Anterior cingulate cortex (tissue), 58 donors: ENCODE results near the gene TLCD3A.
A peak's percentile ranks its signal among the peaks of the same experiment; 100 is the strongest.
"Not testable (repeated sequence)": the region's sequence is repeated elsewhere in the genome, so short reads cannot be mapped to it uniquely, and the experiment has no call there.

Experiments used
- DNase-seq, 58 donors: peaks; one replicate each; lab custom pipeline; 2025; lab: John Stamatoyannopoulos, UW

TLCD3A gene

DNA sequence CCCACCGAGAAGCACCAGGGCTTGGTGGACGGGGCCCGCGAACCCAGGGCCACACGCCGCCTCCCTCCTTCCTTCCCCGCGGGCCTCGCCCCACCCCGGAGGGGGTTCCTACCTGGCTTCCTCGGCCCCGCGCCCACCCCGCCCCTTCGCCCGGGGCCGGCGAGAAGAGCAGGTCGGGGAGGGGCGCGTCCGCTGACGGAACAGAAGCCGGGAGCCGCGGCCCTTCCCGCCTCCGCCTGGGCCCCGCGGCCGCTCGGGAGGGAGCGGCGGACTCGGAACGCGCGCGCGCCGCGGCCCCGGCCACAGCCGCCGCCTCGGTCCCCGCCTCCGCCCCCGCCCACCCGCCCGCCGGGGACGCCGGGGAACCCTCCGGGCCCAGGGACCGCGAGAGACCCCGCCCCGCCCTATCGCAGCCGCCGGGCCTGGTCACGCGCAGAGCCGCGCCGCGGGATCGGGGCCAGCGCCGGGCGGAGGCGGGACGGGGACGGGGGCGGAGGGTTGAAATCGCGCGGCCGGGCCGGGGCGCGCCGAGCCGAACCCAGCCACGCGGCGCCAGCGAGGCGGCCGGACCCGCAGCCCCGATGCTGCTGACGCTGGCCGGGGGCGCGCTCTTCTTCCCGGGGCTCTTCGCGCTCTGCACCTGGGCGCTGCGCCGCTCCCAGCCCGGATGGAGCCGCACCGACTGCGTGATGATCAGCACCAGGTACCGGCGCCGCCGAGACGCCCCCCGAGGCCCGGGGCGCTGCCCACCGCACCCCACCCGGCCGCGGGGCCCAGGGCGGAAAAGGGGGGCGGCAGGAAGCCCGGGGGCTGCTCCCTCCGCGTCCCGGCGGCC lies at the start of gene TLCD3A:
TSS of gene TLCD3A (plus strand) at position 530 of the 835 bp plus-strand sequence. CDS start at position 582, 52 bp downstream.
- peak in 45 of 58 donors; percentile 13 to 69 (median 42) for DNase-seq

DNA sequence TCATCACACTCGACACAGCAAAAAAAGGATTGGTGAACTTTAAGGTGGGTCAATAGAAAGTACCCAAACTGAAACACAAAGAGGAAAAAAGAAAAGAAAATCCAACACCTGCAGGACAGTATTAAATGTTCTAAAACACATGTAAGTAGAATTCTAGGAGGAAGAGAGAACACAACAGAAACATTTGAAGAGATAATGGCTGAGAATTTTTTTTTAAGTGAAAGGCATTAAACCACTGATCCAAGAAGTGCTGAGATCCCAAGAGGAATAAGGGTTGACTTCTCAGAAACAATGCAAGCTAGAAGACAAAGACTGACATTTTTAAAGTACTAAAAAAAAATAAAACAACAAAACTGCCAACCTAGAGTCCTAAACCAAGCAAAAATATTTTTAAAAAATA lies 49.4 kb upstream of the TLCD3A start:
- no peak for DNase-seq

DNA sequence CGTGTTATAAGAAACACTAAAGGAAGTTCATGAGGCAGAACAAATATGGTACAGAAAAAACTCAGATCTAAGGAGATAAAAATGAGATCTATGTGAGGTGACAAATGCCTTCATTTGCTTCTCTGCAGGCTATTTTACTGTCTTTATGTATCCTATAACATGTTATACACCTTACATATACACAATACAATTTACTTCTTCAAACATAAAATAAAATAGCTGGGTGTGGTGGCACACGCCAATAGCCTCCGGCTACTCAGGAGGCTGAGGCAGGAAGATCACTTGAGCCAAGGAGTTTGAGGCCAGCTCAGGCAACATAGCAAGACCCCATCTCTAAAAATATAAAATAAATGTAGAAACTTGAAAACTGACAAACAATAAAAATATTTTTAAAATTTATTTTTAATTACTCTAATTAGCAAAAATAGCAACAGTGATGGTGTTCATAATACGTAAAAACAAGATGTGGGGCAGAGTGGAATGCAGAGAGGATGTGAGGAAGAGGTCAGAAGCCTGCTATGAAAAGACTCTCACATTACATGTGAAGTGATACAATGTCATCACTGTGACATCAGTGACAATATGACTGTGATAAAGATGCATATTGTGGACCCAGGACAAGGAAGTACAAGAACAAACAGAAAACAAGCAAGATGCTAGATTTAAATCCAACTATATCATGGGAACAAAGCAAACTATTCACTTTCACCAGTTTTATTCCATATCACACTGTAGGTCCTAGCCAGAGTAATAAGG lies 48.7 kb upstream of the TLCD3A start:
- DNase-seq, result no peak

DNA sequence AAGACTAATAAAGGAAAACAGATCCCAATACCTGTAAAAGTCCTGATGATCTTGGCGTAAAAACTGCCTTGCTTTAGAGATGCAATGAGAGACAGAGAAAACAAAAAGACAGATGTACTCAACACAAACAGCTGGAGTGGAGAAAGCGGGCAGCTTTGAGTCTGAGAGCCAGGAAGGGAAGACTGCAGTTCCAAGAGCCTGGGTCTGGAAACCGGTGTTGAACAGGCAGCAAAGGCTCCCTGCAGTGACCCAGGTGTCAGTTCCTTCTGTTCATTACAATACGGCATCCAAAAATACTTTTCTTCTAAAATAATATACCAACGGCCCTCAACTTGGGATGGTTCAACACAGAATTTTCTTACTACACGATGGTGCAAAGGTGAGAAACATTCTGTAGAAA lies 47.4 kb upstream of the TLCD3A start:
- DNase-seq, result no peak

DNA sequence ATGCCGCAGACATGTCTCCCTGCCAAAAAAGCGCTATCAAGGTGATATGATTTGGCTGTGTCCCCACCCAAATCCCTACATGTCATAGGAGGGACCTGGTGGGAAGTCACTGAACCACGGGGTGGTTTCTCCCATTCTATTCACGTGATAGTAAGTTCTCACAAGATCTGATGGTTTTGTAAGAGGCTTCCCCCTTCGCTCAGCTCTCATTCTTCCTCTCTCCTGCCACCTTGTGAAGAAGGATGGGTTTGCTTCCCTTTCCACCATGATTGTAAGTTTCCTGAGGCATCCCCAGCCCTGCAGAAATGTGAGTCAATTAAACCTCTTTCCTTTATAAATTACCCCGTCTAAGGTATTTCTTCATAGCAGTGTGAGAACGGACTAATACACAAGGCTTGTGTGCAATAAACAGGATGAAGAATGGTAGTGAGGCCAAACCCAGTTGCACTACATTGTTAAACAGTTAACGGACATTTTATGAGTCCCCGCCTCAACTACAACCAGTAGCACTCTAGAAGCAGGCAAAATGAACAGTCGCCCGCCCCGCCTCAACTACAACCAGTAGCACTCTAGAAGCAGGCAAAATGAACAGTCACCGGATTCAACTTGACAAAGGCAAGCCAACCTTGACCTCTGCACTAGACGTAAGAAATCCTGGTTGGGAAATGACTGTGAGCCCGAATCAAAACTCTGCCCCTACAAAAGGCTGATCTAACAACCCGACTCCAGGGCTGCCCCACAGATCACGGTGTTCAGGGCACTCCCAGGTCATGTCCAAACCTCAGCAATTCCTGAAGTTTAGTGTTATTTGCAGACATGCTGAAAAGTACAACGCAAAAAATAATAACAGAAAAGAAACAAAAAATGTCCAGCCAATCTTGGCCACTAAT lies 44.1 kb upstream of the TLCD3A start:
- DNase-seq, result peak in 2 of 58 donors; percentile 2 to 4

DNA sequence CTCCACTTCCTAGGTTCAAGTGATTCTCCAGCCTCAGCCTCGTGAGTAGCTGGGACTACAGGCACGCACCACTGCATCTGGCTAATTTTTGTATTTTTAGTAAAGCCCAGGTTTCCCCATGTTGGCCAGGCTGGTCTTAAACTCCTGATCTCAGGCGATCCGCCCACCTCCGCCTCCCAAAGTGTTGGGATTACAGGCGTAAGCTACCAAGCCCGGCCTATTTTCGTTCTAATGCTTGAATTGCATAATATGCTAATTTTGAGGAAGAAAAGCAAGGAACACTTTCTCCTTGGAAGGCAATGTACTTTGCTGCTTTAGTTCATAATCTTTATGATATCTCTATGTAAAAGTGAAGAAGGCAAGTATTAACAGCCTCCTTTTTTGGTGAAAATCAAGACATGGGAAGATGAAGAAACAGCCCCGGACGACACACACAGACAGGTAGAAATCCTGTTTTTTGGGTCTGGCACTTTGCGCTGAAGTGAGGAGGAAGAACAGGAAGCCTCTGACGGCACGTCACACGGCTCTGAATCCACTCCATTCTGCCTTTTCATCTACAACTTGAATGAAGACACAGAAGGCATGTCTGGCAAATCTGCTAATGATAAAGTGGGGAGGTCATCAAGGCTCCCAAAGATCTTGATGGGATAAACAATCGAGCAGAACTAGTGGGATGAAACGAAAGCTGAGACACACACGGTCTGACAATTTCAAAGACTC lies 42.7 kb upstream of the TLCD3A start:
- DNase-seq, result peak in 7 of 58 donors; percentile 6 to 33 (median 14)

DNA sequence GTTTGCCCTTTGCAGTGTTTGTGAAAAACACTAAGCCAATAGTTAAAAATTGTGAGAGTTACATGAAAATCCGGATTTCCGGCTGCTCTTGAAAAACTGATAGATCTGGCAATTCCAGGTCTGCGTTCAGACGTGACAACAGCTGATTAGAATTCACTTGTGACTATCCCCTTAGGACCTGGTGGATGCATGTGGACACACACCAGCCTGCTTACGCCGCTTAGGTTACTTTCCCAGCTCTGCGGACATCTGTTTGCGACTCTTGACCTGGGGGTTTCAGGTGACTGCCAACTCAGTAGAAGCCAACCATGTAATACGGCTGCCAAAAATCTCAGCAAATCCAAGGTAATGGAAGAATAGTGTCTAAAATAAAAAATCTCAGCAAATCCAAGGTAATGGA lies 42.0 kb upstream of the TLCD3A start:
- no peak for DNase-seq

DNA sequence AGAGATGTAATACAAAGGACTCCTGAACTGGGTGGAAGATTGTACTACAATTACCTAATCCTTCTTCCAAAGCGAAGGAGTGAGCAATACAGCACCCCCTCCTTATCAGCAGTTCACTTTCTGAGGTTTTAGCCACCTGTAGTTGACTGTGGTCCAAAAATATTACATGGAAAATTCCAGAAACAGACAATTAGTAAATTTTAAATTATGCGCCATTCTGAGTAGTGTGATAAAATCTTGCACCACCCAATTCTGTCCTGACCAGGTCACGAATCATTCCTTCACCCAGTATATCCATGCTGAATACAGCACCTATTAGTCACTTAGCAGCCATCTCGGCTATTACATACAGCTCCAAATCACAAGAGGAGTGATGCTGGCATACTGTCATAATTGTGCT lies 41.0 kb upstream of the TLCD3A start:
- DNase-seq, result no peak

DNA sequence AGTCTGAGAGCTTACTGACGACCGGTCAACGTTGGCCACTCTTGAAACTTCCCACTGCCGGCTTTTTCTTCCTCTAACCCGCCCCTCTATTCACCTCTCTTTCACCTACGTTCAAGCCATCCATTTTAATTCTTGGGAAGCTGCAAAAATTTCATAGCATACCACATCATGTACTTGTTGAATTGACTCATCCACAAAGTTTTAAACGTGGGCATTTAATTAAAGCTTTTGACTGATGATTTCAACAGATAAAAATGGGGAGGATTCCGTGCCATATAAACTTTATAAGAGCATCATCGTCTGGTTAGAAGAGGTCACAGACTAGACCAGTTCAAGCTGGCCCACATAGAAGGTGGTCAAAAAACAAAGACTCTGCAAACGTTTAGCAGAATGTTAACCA lies 40.3 kb upstream of the TLCD3A start:
- no peak for DNase-seq

DNA sequence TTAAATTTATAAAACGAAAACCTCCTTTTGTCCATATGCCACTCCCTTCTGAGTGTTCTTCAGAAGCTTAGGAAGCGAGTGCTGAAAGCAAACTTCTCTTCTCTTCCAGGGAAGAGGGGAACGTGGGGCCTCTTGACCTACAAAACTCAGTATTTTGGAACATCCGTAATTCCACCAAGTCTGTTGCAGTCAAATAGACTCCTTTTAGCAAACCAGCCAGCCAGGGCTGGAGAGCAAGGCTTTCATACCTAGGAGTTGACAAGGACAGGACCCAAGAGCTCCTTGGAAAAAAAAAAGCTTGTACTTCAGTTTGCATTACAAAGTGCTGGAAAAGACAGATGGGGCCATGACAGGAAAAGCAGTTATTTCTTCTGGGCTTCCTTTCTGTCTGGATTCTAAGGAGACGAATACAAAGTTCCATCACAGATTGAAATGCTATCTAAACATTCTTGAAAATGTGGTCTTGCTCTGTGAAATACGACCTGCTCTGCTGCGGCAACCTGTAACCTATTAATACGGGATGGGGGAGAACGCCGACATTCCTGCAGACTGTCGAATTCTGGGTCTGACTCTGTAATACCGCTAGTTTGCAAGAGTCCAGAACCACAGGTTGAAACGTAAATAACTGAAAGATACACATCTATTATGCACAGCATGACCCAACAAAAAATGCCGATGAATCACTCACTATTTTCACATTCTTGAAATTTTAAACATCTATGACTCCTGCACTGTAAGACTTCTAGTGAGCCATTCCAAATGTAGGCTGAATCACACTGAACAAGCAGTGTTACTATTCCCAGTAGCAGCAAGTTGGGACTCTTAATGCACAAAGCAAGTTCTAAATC lies 38.4 kb upstream of the TLCD3A start:
- DNase-seq, result no peak

DNA sequence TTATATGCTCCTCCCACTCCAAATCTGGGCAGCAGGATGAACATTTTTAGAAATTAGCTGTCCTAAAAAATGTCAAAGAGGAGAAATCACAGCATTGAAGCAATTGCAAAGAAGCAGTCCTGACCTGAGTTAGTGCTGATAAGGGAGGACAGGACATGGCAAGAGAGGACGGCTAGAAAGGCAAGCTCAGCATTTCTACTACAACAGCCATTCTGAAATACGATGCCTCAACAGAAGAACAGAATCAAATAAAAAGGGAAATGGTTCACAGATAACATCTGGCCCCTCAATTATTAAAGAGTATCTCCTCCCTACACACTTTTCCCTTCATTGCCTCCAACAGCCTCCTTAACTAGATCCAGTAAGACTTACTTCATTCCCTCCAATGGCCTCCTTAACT lies 36.0 kb upstream of the TLCD3A start:
- DNase-seq, result no peak

DNA sequence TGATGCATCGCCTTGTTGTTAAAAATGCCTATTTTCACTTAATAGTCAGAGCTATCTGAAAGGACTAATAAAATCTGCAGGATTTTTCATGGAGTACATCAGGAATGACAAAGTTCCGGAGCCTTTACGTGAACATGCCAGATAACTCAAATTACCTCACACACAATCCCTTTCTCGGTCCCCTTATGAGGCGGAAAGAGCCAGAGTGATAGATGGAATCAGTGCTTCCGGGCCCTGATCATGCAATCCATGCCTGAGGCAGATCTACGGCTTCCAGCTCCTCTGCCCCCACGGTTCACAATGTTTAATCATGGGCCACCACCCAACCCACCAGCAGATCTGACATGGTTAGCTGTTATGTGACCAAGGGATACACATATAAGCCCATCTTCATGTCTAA lies 34.7 kb upstream of the TLCD3A start:
- no peak for DNase-seq

DNA sequence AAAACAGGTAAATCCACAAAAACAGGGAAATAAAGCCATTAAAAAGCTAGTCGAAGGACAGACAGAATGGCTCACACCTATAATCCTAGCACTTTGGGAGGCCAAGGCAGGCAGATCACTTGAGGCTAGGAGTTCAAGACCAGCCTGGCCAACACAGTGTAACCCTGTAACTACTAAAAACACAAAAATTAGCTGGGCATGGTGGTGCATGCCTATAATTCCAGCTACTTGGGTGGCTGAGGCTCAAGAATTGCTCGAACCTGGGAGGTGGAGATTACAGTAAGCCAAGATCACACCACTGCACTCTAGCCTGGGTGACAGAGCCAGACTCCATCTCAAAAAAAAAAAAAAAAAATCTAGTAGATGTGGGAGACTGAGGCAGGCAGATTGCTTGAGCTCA lies 34.3 kb upstream of the TLCD3A start:
- not testable (repeated sequence) for DNase-seq

DNA sequence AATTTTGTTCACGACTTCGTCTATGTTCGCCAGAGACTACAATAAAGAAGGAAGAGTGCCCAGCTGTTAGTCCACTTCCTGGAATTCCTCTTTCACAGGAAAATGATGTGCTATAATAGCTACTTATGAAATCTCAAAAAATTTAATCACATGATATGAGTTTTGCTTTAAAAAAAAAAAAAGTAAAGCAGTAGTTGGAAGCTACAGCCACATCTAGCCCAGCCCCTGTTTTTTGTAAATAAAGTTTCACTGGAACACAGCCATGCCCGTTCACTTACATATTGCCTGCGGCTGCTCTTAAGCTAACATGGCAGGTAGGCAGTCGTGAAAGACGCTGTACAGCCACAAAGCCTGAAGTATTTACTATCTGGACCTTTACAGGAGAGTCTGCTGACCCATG lies 33.1 kb upstream of the TLCD3A start:
- DNase-seq, result no peak

DNA sequence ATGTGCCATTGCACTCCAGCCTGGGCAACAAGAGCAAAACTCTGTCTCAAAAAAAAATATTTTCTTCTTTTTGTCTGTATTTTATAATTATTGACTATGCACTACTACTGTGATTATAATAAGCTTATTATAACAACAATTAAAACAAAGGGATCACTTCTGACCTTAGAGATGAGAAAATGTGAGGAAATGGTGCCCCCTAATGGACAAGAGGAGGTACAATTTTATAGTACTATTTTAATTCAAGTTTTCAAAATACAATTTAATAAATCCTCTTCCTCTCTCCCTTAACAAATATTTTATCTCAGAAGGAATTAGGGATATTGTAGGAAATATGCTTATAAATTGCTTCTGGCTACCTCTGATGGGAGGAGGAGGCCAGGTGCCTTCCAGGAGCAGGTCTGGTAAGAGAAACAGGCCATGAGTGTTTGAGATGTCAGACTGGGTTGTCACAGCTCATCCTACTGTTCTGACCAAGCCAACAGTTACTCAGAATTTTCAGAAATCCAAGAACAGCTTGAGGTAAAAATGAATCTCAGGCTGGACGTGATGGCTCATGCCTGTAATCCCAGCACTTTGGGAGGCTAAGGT lies 31.8 kb upstream of the TLCD3A start:
- no peak for DNase-seq

DNA sequence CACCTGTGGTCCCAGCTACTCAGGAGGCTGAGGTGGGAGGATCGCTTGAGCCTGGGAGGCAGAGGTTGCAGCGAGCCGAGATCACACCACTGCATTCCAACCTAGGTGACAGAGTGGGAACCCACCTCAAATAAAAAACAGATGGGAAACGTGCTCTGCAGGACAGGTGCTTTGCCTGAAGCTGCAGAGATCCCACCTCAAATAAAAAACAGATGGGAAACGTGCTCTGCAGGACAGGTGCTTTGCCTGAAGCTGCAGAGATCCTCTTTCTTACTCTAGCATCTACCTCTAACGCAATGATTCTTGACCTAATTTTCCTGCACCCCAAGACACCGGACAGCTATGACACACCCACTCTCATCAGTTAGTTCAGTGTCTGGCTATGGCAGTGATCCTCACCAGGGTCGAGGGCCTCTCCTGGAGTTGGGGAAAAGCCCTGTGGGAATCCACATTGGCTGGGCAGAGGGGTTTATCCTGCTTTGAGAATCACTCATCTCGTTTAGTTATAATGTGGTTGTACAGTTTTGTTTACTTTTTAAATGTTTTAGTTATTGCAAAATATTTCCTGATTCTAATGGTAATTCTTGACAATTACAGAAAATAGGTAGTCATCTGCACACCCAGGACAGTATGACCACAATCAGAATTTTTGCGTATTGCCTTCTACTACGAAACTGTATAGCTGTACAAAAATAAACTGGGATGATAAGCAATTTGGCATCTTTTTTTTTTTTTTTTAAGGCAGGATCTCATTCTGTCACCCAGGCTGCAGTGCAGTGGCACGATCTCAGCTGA lies 29.1 kb upstream of the TLCD3A start:
- DNase-seq, result no peak

DNA sequence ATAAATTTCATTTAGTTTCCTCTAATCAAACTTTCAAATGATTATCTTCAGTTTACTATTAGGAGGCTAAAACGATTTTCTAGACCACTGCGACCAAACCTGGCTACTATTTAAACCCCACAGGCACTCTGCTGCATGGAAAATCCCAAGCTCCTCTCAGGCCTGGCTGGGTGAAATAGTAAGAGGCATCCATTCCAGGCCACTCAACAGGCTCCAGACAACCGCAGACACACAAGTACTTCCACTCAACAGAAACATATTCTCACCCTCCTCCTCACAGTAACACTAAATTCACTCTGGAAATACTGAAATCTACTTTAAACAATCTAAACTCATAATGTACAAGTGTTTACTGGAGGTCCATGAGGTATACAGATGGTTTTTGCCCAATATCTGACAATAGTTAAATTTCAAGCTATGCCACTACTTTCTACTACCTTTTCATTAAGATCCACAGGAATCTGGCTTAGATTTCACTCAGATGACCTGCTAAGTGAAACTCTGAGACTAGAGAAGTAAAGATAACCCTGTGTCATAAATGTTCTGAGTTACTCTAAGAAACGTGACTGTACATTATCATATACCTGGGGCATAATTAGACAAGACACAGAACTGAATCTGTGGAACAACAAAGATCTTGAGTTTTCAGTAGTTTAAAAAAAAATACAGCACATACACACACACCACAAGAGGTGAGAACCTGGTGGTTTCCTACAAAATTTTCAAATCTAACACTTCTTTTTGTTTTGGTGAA lies 28.1 kb upstream of the TLCD3A start:
- DNase-seq, result no peak
